ENCODE results near the gene CNGB1.
"Not testable (repeated sequence)": the region's sequence is repeated elsewhere in the genome, so short reads cannot be mapped to it uniquely, and the experiment has no call there.

The CNGB1 gene

DNA sequence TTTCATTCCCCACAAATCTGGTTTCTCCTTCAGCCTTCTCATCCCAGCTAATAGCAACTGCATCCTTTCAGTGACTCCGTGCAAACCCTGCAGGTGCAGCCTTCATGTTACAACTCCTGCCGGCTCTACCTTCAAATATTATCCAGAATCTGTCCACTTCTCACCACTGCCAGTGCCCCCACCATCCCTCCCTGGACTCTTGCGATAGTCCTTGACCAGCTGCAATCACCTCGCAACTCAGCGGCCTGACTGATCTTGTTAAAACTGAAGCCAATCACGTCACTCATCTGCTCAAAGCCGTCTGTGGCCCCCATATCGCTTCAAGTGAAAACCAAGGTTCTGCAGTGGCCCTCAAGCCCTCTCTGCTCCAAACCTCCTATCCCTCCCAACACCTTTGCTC, 125.8 kb downstream of the CNGB1 start:
- DNase-seq: no peak

DNA sequence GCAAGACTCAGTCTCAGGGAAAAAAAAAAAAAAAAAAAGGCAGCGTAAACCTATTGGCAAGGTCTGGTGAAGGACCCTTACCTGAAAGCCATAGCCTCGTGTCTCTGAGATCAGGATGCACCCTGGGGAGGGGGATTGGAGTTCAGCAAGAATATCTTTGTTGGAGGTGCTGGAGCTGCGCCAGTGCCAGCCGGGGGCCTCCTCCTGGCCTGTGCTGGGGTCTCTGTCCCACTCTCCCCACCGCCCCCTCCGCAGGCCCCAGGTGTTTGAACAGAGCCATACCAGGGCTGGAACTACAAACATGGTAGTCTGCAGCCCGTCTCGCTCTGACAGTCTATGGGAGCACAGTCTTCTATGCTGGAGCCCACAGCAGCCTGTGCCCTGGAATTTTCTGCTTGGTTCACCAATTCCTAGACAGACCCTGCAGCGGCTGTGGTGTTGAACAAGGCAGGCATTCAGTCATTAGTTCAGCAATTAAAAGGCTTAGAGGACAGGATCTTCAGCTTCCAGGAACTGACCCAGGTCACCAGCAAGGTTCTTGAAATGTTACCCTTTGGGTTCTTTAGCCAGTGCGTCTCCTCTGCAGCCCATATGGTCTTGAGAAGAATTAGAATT, 126.4 kb downstream of the CNGB1 start:
- DNase-seq: no peak

DNA sequence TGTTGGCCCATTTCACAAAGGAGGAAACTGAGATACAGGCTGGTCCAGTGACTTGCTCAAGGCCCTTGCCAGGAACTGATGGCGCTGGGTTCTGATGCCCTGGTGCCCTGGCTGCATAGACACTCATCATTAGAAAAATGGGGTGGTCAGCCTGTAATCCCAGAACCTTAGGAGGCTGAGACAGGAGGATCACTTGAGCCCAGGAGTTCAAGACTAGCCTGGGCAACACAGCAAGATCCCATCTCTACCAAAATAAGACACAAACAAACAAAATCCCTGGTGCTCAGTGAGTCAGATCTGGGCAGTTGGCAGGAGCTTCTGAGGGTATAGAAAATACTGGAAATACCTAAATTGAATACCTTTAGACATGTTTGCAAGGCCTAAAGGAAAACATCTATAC, 127.5 kb downstream of the CNGB1 start:
- no peak for DNase-seq

DNA sequence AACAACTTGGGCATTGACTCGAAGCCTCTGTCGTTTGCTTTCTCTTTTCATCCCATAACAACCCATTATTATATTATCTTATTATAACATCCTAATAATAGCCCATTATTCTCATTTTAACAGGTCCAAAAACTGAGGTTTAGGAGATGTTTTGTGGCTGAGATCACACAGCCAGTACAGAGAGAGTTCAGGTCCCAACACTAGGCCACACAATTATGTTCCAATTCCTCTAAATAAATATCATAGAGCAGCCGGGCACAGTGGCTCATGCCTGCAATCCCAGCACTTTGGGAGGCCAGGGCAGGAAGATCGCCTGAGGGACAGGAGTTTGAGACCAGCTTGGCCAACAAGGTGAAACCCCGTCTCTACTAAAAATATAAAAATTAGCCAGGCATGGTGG, 128.3 kb downstream of the CNGB1 start:
- no peak for DNase-seq

DNA sequence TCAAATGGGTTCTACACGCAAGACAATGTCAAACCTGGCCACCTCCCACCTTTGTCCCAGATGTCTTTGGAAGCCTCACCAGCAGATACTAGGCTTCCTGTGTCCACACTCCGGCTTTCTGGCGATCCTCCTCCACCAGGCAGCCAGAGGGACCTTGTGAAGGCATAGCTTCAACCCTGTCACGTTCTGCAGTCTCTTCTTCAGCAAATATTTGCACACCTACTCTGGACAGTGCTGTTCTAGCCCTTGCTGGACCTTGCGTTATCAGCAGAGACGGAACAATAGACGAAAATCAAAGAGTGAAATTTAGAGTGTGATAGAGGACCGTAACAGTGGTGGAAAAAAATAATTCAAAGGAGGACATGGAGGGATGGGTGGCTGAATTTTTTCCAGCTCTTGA, 130.1 kb downstream of the CNGB1 start:
- DNase-seq: no peak

DNA sequence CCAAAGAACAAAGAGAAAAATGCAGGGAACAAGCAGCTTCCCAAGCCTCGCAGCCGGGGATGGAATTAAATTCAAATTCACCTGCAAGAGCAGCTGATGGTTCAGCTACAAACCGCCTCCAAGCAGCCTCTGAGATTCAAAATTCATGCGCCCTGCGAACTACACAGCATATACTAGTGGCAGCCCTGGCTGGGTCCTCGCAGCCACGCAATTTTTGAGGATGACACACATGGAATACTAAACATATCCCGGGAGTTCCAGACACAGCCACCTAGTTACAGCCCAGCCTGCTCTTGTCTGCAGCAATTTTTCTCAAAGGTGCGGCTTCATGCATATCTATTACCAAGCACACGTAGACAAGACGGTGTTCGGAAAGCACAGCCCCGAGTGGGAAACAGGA, 132.8 kb downstream of the CNGB1 start:
- no peak for DNase-seq

DNA sequence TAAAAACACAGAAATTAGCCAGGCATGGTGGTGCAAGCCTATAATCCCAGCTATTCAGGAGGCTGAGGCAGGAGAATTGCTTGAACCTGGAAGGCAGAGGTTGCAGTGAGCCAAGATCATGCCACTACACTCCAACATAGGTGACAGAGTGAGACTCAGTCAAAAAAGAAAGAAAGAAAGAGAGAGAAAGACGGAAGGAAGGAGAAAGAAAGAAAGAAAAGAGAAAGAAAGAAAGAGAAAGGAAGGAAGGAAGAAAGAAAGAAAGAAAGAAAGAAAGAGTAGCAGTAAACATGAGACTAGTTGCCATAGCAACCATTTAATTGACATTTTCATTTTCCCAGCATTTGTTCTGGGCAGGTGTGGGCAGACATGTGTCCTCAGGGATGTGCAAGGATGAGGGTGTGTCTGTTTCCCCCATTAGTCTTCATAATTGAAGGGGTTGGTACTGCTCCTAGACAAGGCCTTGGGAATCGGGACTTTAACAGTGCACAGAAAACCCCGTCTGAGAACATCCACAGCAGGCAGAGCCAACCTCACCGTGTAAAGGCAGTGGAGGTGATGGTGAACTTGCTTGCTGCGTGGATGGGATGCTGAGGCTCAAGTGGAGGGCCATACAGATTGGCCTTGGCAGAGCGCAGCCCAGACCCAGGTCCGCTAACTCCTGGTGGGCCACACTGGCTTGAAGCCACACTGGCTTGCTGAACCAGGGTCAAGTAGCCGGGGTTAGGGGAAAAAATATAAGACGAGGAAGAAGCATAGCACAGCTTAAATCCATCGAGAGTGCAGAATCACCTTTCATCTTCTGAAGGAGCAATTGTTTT, 133.4 kb downstream of the CNGB1 start:
- DNase-seq: no peak

DNA sequence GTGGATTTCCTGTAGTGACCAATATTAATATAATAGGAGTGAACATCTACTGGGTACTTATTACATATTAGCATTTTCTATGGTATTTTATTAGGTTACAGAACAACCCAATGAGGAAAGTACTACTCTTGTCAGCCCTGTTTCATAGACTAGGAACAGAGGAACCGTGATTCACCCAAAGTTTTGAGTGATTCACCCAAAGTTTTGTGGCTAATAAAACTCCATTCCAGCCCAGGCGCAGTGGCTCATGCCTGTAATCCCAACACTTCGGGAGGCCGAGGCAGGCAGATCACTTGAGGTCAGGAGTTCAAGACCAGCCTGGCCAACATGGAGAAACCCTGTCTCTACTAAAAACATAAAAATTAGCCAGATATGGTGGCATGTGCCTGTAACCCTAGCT, 135.5 kb downstream of the CNGB1 start:
- not testable (repeated sequence) for DNase-seq

DNA sequence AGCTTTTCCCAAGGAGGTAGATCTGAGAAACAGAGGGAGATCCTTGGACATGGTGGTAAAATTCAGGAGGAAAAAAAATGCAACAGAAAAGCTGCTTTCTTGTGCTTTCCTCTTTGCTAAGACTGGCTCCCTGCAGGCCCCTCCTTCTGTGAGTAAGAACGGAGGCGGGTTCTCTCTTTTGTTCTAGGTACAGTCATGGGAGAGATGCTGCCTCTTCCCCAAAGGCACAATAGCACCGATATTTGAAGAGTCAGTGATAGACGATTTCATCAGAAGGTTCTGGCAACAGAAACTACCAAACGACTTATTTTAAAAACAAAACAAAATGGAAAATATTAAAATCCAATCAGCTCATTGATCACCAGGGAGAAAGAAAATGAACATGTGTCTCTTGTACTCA, 136.0 kb downstream of the CNGB1 start:
- DNase-seq: no peak

All from stimulated activated CD4-positive, alpha-beta T cell treated with anti-CD3 and anti-CD28 coated beads, Interleukin-4, amount 100 ng/mL, for 4 hours (primary cell).